Prostate gland (tissue), 2 donors: ENCODE measurements around the gene VAV3. TPM values are rescaled to one million over a fixed set of nuclear protein-coding genes. Genes with fewer than 3 reads are reported as not detected.

Experiments
- DNase-seq: peaks from one replicate; pipeline ENCODE4 v3.0.0-alpha.2; 2019; ENCODE audit warnings: low spot score
- H3K27ac ChIP-seq, 2 donors: fragments of 200-600 bp; sonication (generic); 2 replicates each; pipeline ENCODE4 v1.5.1; 2017 to 2019
- H3K27me3 ChIP-seq: fragments of 200-600 bp; sonication (generic); replicated peaks from 2 replicates; pipeline ENCODE4 v1.5.1; 2019; ENCODE audit not compliant: insufficient read depth
- H3K36me3 ChIP-seq, 2 donors: fragments of 200-600 bp; sonication (generic); 1 replicate in 1 of 2; 2 replicates in 1 of 2; pipeline versions ENCODE4 v1.5.1 to v1.8.1; 2017 to 2019
- H3K4me1 ChIP-seq: fragments of 200-600 bp; sonication (generic); replicated peaks from 2 replicates; pipeline ENCODE4 v1.5.1; 2019
- H3K4me3 ChIP-seq, 2 donors: fragments of 200-600 bp; sonication (generic); 2 replicates each; pipeline ENCODE4 v1.5.1; 2017 to 2019
- H3K9me3 ChIP-seq: fragments of 200-600 bp; sonication (generic); 2 replicates; pipeline ENCODE4 v1.5.1; 2017
- POLR2A ChIP-seq: fragments of 450-650 bp; IDR thresholded peaks from one replicate; pipeline ENCODE4 v1.6.1; 2016; ENCODE audit warnings: antibody characterized with exemption, mild to moderate bottlenecking
- POLR2AphosphoS5 ChIP-seq: sonication (generic); formaldehyde crosslinking; IDR thresholded peaks from one replicate; pipeline ENCODE4 v1.6.1; 2017; ENCODE audit warnings: antibody characterized with exemption
- WGBS: methylation state at CpG from one replicate; pipeline ENCODE4 v1.1.5; 2018; 5-methylcytosine and 5-hydroxymethylcytosine counted together
- intact Hi-C: fragments of 100-400 bp; cut with DNase I; formaldehyde crosslinking; loops from one replicate; pipeline ENCODE4 v1.14.2; 2022
- total RNA-seq, 2 donors: library from RNA; depleted of rRNA; stranded (reverse); fragments of >200 nt; gene quantifications; one replicate each; pipeline ENCODE4 v1.1.0, GENCODE V29; 2016
- TF ChIP-seq, protein P1 (sequence below), 4 experiments: fragments of 200-600 bp in 2 of 4; fragments of 450-650 bp in 2 of 4; sonication (generic) in 2 of 4; IDR thresholded peaks; 1 replicate in 3 of 4; 2 replicates in 1 of 4; pipeline ENCODE4 v1.5.1; 2016 to 2019; ENCODE audit warnings: antibody characterized with exemption in 4 of 4, mild to moderate bottlenecking in 2 of 4, moderate library complexity in 2 of 4

The VAV3 gene
- total RNA-seq, 2 donors from 2014 or later: 14.5 TPM

DNA sequence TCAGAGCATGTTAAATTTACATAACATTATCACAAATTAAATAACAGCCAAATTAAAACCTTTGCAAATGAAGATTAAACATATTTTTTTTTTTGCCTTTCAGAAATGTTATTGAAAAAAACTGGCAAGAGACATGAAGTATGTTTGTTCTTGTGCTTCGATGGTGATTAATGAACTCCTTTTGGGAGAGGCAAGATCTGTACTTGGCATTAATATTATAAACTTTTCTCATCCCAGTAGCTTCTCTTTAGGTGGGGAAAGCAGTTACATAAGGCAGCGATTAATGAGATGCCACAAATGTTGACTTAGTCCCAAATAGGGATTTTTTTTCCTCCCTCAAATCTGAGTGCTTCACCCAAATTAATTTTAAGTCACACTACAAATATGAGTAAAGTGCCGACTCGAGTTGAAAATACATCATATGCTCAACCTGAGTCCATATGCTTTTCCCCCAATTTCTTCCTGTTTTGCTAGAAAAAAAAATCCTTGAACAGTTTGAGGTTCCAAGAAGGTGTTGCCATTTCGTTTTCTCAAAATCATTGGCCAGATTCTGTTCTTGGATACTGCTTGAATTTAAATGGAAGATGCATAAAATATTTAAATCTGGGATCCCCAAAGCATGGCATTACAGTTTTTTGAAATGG lies 294.5 kb downstream of the VAV3 start:
- no peaks in the 10 kb centered on the region for H3K36me3 ChIP-seq
- H3K27me3 ChIP-seq: no peaks in the 10 kb centered on the region
- whole genome bisulfite sequencing: 28% methylated on average over 5 of the region's 5 CpGs
- no peaks in the 10 kb centered on the region for H3K9me3 ChIP-seq
- TF ChIP-seq, protein P1, sequence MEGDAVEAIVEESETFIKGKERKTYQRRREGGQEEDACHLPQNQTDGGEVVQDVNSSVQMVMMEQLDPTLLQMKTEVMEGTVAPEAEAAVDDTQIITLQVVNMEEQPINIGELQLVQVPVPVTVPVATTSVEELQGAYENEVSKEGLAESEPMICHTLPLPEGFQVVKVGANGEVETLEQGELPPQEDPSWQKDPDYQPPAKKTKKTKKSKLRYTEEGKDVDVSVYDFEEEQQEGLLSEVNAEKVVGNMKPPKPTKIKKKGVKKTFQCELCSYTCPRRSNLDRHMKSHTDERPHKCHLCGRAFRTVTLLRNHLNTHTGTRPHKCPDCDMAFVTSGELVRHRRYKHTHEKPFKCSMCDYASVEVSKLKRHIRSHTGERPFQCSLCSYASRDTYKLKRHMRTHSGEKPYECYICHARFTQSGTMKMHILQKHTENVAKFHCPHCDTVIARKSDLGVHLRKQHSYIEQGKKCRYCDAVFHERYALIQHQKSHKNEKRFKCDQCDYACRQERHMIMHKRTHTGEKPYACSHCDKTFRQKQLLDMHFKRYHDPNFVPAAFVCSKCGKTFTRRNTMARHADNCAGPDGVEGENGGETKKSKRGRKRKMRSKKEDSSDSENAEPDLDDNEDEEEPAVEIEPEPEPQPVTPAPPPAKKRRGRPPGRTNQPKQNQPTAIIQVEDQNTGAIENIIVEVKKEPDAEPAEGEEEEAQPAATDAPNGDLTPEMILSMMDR (IDR thresholded peaks at IDR 0.05): no peak
- TF ChIP-seq POLR2A (no peak), POLR2AphosphoS5 (no peak)
- no peak for DNase-seq
- no peak overlapping the region for H3K4me3 ChIP-seq
- intact Hi-C loops: no loop called here
- no peaks in the 10 kb centered on the region for H3K4me1 ChIP-seq
- H3K27ac ChIP-seq: no peak overlapping the region

DNA sequence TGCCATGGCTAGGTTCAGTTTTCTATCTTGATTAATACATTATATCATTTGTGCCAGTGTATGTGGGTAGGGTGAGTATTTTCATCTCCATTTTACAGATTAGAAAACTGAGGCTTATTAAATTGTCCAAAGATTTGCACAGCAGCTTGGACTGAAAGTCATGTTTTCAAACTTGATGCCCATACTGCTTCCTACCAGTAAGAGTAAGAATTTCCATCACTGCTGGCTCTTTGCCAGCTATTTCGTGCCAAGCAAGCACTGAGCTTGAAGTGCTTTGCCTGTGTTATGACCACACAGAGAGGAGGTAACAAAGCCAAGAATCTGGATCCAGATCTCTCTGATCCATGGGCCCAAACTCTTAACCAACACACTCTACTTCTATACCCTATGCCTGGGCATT lies 295.0 kb downstream of the VAV3 start:
- Histone ChIP-seq H3K9me3 (no peaks in the 10 kb centered on the region), H3K36me3 (no peaks in the 10 kb centered on the region), H3K4me1 (no peaks in the 10 kb centered on the region), H3K27ac (no peak overlapping the region), H3K4me3 (no peak overlapping the region), H3K27me3 (no peaks in the 10 kb centered on the region)
- TF ChIP-seq, protein P1 (IDR thresholded peaks at IDR 0.05): no peak
- peak; percentile 32 for TF ChIP-seq POLR2AphosphoS5
- 0% methylated on average over 1 of the region's 1 CpG for WGBS
- DNase-seq: peak; percentile 60
- intact Hi-C loops: no loop called here

DNA sequence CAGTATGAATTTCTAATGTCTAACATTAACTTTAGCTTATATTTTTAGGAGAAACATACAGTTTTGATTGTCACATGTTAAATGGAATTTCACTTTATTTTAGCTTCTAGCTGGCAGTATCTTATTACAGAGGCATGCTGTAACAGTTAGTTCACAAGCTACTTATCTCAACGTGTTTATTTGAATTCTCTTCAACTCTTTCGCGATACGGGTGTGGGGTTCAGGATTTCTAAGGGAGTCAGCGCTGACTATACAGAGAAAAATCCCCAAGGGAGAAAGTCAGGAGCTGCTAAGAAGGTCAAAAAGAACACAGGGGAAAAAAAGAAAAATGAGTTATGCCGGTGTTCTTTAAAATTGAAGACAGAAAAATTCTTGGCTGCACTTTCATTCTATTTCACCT lies 296.2 kb downstream of the VAV3 start:
- no peaks in the 10 kb centered on the region for H3K9me3 ChIP-seq
- peak overlapping the region in 1 of 2 donors; percentile 14 for H3K27ac ChIP-seq
- H3K4me3 ChIP-seq: no peak overlapping the region
- H3K27me3 ChIP-seq: no peaks in the 10 kb centered on the region
- TF ChIP-seq POLR2AphosphoS5 (no peak), POLR2A (no peak)
- TF ChIP-seq, protein P1 (IDR thresholded peaks at IDR 0.05): no peak
- H3K4me1 ChIP-seq: no peaks in the 10 kb centered on the region
- no peaks in the 10 kb centered on the region for H3K36me3 ChIP-seq
- WGBS: 20% methylated on average over 6 of the region's 6 CpGs
- intact Hi-C loops: no loop called here
- no peak for DNase-seq

DNA sequence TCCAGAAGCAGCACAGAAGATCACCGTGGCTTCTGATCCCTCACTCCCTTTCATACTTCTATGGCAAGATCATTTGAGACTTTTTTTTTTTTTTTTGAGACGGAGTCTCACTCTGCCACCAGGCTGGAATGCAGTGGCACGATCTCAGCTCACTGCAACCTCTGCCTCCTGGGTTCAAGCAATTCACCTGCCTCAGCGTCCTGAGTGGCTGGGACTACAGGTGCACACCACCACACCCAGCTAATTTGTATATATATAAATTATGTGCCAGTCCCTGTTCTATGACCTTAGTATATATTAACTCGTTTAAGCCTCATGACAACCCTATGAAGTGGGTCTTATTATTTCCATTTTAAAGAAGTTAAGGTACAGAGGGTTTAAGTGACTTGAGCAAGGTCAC lies 298.5 kb downstream of the VAV3 start:
- 84% methylated on average over 5 of the region's 5 CpGs for WGBS
- H3K9me3 ChIP-seq: no peaks in the 10 kb centered on the region
- H3K27me3 ChIP-seq: no peaks in the 10 kb centered on the region
- H3K27ac ChIP-seq: no peak overlapping the region
- H3K4me1 ChIP-seq: no peaks in the 10 kb centered on the region
- intact Hi-C loops: no loop called here
- no peak for DNase-seq
- H3K36me3 ChIP-seq: no peaks in the 10 kb centered on the region
- no peak for TF ChIP-seq POLR2AphosphoS5
- no peak for TF ChIP-seq POLR2A
- TF ChIP-seq, protein P1 (IDR thresholded peaks at IDR 0.05): no peak
- no peak overlapping the region for H3K4me3 ChIP-seq
